Aorta (tissue), 5 donors: ENCODE measurements around the gene HPS4. TPM values are rescaled to one million over a fixed set of nuclear protein-coding genes. Genes with fewer than 3 reads are reported as not detected.
"Not testable (repeated sequence)": the region's sequence is repeated elsewhere in the genome, so short reads cannot be mapped to it uniquely, and the experiment has no call there.

Experiments used
- ATAC-seq: fragments of 200-7000 bp; cut with Tn5 transposase; one replicate; pipeline ENCODE4 v1.9.1; 2022; ENCODE audit warnings: moderate library complexity; ENCODE audit not compliant: low FRiP score
- DNase-seq, 2 donors: peaks; one replicate each; pipeline ENCODE4 v3.0.0-alpha.2; 2020
- H3K27ac ChIP-seq, 2 donors: one replicate each; pipeline ENCODE4 v1.5.1; 2013; ENCODE audit warnings: low read length in 2 of 2, mild to moderate bottlenecking in 2 of 2, moderate library complexity in 2 of 2, control low read depth in 1 of 2, inconsistent platforms in 1 of 2, low read depth in 1 of 2
- H3K27me3 ChIP-seq, 2 donors: one replicate each; pipeline ENCODE4 v1.6.1; 2013; ENCODE audit warnings: control low read depth in 1 of 2, low read length in 1 of 2, mild to moderate bottlenecking in 1 of 2, moderate library complexity in 1 of 2; ENCODE audit not compliant: insufficient read depth in 2 of 2, control insufficient read depth in 1 of 2
- H3K36me3 ChIP-seq, 2 donors: one replicate each; pipeline ENCODE4 v1.6.1; 2013; ENCODE audit warnings: control low read depth in 1 of 2, low read length in 1 of 2, mild to moderate bottlenecking in 1 of 2; ENCODE audit not compliant: insufficient read depth in 2 of 2, control insufficient read depth in 1 of 2
- H3K4me1 ChIP-seq, 2 donors: one replicate each; pipeline ENCODE4 v1.6.1; 2013; ENCODE audit warnings: low read length in 2 of 2, control low read depth in 1 of 2, mild to moderate bottlenecking in 1 of 2, moderate library complexity in 1 of 2; ENCODE audit not compliant: insufficient read depth in 2 of 2, control insufficient read depth in 1 of 2
- H3K4me3 ChIP-seq, 2 donors: one replicate each; pipeline ENCODE4 v1.5.1; 2013; ENCODE audit warnings: low read length in 2 of 2, control low read depth in 1 of 2, mild to moderate bottlenecking in 1 of 2
- H3K9me3 ChIP-seq: one replicate; pipeline ENCODE4 v1.6.1; 2013; ENCODE audit warnings: mild to moderate bottlenecking, low read length; ENCODE audit not compliant: control insufficient read depth
- WGBS, 2 donors: extraction: QIAGEN DNeasy Blood & Tissue Kit; methylation state at CpG; one replicate each; pipeline ENCODE4 v1.1.7; 2013; 5-methylcytosine and 5-hydroxymethylcytosine counted together
- intact Hi-C, 2 donors: fragments of 100-400 bp; cut with DNase I; formaldehyde crosslinking; loops; one replicate each; pipeline versions ENCODE4 v1.14.2 to v1.15.0; 2022
- polyA plus RNA-seq, 2 donors: library from polyadenylated mRNA; stranded (reverse); fragments of 200-250 nt; gene quantifications; one replicate each; pipeline ENCODE4 v1.2.3, GENCODE V29; 2013
- total RNA-seq, 2 donors: library from RNA; stranded (reverse); fragmentation: NEBNext Ultra II Directional; extraction: Animal tissue kit (Norgen Biotek cat#: 25700); gene quantifications; one replicate each; pipeline ENCODE4 v1.2.1, GENCODE V29; 2021
- donor health status: healthy with polysubstance abuse.
- donor health status: Bipolar disorder and iron deficiency.
- donor health status: DM: no; HTN: no; CAD: no.
- donor health status: DM: no; HTN: no; CAD: no.
- donor health status: DM: yes; HTN: yes; CAD: no.

The HPS4 gene
- total and polyA plus RNA-seq, 4 donors: 14.7 to 35.6 (median 19.2) TPM

GRCh38 chr22:26445577-26446275, 37.9 kb downstream of the HPS4 start:
- Histone ChIP-seq H3K4me1 (no peaks in the 10 kb centered on the region), H3K9me3 (no peaks in the 10 kb centered on the region), H3K4me3 (no peak overlapping the region), H3K36me3 (no peaks in the 10 kb centered on the region), H3K27ac (no peak overlapping the region), H3K27me3 (no peaks in the 10 kb centered on the region)
- intact Hi-C loops: no loop called here
- ATAC-seq (no peak), DNase-seq (no peak)
- WGBS, 2 donors: 68 to 72% methylated on average over 15 of the region's 15 CpGs

DNA sequence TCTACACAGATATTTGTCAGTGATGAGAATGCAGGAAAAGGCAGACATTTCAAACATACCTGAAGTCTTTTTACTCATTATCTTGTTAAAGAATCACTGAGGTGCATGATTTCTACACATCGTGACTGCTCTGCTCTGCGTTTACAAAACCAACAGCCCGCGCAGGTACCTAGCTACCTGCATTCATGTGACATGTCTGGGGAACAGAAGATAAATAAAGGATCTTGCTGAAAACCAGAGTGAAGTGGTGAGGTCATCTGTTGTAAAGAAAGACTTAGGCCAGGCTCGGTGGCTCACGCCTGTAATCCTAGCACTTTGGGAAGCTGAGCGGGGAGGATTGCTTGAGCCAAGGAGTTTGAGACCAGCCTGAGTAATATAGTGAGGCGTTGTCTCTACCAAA, 38.8 kb downstream of the HPS4 start:
- DNase-seq (no peak), ATAC-seq (no peak)
- Histone ChIP-seq H3K27me3 (no peaks in the 10 kb centered on the region), H3K27ac (no peak overlapping the region), H3K4me3 (no peak overlapping the region), H3K9me3 (no peaks in the 10 kb centered on the region), H3K36me3 (no peaks in the 10 kb centered on the region), H3K4me1 (no peaks in the 10 kb centered on the region)
- 88% methylated on average over 8 of the region's 8 CpGs for WGBS, 2 donors
- intact Hi-C loops: no loop called here

- DNase-seq (no peak), ATAC-seq (no peak)
- Histone ChIP-seq H3K27ac (no peak overlapping the region), H3K4me1 (no peaks in the 10 kb centered on the region), H3K27me3 (no peaks in the 10 kb centered on the region), H3K9me3 (no peaks in the 10 kb centered on the region), H3K4me3 (no peak overlapping the region), H3K36me3 (no peaks in the 10 kb centered on the region)
- 70 to 74% methylated on average over 16 of the region's 16 CpGs for WGBS, 2 donors
- intact Hi-C loops: no loop called here
These were observed 39.5 kb downstream of the HPS4 start for GRCh38 chr22:26443901-26444690.

GRCh38 chr22:26442086-26442756, 41.4 kb downstream of the HPS4 start:
- Histone ChIP-seq H3K4me3 (no peak overlapping the region), H3K36me3 (no peaks in the 10 kb centered on the region), H3K4me1 (no peaks in the 10 kb centered on the region), H3K27me3 (no peaks in the 10 kb centered on the region), H3K27ac (no peak overlapping the region), H3K9me3 (no peaks in the 10 kb centered on the region)
- ATAC-seq (no peak), DNase-seq (no peak)
- intact Hi-C loops: no loop called here
- WGBS, 2 donors: 81 to 86% methylated on average over 4 of the region's 4 CpGs

GRCh38 chr22:26439559-26439958, 44.0 kb downstream of the HPS4 start:
- H3K27me3 ChIP-seq: no peaks in the 10 kb centered on the region
- no peak overlapping the region for H3K27ac ChIP-seq
- no peak for DNase-seq
- H3K36me3 ChIP-seq: no peaks in the 10 kb centered on the region
- H3K4me3 ChIP-seq: no peak overlapping the region
- no peaks in the 10 kb centered on the region for H3K9me3 ChIP-seq
- WGBS, 2 donors: 52 to 65% methylated on average over 3 of the region's 3 CpGs
- intact Hi-C loops: no loop called here
- no peaks in the 10 kb centered on the region for H3K4me1 ChIP-seq
- ATAC-seq: no peak

DNA sequence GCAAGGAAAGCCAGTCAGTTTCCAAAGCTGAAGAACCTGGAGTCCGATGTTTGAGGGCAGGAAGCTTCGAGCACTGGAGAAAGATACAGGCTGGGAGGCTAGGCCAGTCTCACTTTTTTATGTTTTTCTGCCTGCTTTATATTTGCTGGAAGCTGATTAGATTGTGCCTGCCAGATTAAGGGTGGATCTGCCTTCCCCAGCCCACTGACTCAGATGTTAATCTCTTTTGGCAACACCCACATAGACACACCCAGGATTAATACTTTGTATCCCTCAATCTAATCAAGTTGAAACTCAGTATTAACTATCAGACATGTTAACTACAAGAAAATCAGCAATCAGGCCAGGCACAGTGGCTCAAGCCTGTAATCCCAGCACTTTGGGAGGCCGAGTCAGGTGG, 44.8 kb downstream of the HPS4 start:
- H3K4me3 ChIP-seq, ATAC-seq, intact Hi-C loops, H3K27me3 ChIP-seq, H3K4me1 ChIP-seq, DNase-seq, H3K27ac ChIP-seq, H3K36me3 ChIP-seq, H3K9me3 ChIP-seq: not testable (repeated sequence)
- WGBS, 2 donors: 89% methylated on average over 3 of the region's 3 CpGs

DNA sequence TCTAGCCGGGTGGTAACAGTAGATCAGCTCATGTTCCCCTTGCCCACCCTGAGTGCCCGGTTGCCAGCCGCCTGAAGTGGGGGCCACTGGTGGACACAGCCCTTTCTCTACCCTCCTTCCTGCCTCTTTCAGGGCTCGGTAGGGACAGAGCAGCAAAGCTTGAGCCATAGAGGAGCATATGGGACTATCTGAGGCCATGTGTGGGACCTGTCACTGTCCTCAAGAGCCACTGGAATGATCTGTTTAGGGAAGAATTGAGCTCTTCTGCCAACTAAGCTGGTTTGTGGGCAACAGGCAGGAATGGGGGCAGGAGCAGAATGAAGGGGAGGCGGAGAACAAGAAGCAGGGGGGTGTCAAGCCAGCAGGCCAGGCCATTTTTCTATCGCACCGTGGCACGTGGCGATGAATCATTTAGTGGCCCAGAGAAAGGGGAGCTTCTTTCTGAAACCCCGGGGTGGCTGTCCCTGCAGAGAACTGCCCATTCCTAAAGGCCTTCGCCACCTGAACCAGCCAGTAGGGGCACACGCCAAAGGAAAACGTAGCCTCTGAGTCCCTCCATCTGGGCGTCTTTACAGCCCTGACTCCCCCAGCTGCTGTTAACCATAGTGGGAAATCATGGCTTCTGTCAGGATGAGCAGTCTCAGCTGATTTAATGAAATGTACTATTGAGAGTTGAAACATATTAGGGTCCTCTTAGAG, 45.7 kb downstream of the HPS4 start:
- ATAC-seq (no peak), DNase-seq (no peak)
- Histone ChIP-seq H3K27ac (no peak overlapping the region), H3K36me3 (no peaks in the 10 kb centered on the region), H3K9me3 (no peaks in the 10 kb centered on the region), H3K4me1 (no peaks in the 10 kb centered on the region), H3K27me3 (no peaks in the 10 kb centered on the region), H3K4me3 (no peak overlapping the region)
- intact Hi-C loops: no loop called here
- 86 to 87% methylated on average over 14 of the region's 14 CpGs for WGBS, 2 donors

DNA sequence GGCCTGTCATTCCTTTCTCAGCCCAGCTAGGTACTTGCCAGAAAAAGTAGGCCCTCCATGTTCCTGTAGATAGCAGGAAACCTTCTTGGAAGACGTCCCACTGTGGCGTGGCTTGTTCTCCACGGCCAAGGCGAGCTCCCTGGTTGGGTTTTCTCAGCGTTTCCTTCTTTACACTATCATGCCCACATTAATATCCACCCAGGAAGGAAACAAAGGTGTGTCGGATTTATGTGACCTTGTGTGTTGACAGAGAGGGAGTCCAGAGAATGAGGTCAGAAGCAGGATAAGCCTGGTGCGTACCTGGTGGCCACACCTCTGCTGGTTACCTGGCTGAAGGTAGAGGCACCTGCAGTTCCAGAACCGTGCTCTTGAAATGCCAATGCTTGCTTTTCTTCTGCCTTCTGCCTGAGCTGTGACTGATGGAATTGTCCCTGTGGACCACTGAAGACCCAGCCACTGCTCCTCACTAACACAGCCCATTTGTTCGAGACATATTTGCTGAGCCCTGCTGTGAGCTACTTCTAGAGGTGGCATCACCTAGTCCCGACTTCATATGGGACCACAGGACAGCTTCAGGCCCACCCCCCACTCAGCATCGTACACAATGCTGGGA, 46.6 kb downstream of the HPS4 start:
- no peak for ATAC-seq
- Histone ChIP-seq H3K4me3 (no peak overlapping the region), H3K27me3 (no peaks in the 10 kb centered on the region), H3K4me1 (no peaks in the 10 kb centered on the region), H3K27ac (no peak overlapping the region), H3K36me3 (no peaks in the 10 kb centered on the region), H3K9me3 (no peaks in the 10 kb centered on the region)
- 59 to 61% methylated on average over 11 of the region's 11 CpGs for WGBS, 2 donors
- intact Hi-C loops: no loop called here
- DNase-seq: no peak
